Activated CD4-positive, alpha-beta T cell treated with anti-CD3 and anti-CD28 coated beads for 36 hours (primary cell): ENCODE results near the gene EFL1. TPM values are rescaled to one million over a fixed set of nuclear protein-coding genes. Genes with fewer than 3 reads are reported as not detected.
"Not testable (repeated sequence)": the region's sequence is repeated elsewhere in the genome, so short reads cannot be mapped to it uniquely, and the experiment has no call there.

Source experiments
- ATAC-seq: fragments of 200-7000 bp; cut with Tn5 transposase; one replicate; pipeline ENCODE4 v1.10.0; 2021; ENCODE audit warnings: mild to moderate bottlenecking, moderate library complexity
- CTCF ChIA-PET: fragments of 350-600 bp; sonication (Branson Sonifier 250); formaldehyde crosslinking; loops from one replicate; lab custom pipeline; 2021; ENCODE audit warnings: antibody characterized with exemption; lab: Charles Lee
- POLR2A ChIA-PET: fragments of 350-600 bp; sonication (Branson Sonifier 250); formaldehyde crosslinking; loops from one replicate; lab custom pipeline; 2021; ENCODE audit warnings: antibody characterized with exemption, inconsistent platforms; lab: Charles Lee
- DNase-seq: peaks from one replicate; pipeline ENCODE4 v3.0.0-alpha.2; 2020
- H3K27ac Mint-ChIP-seq: one replicate; pipeline ENCODE4 v1.8.0; 2021; ENCODE audit warnings: mixed read lengths
- H3K27me3 Mint-ChIP-seq: one replicate; pipeline ENCODE4 v1.8.0; 2021; ENCODE audit warnings: mixed read lengths
- H3K36me3 Mint-ChIP-seq: one replicate; pipeline ENCODE4 v1.8.0; 2021; ENCODE audit warnings: low read depth, mixed read lengths
- H3K4me1 Mint-ChIP-seq: one replicate; pipeline ENCODE4 v1.8.0; 2021; ENCODE audit warnings: mixed read lengths
- H3K4me3 Mint-ChIP-seq: one replicate; pipeline ENCODE4 v1.8.0; 2021; ENCODE audit warnings: mild to moderate bottlenecking, moderate library complexity, mixed read lengths
- H3K9me3 Mint-ChIP-seq: one replicate; pipeline ENCODE4 v1.8.0; 2021; ENCODE audit warnings: low read depth, mixed read lengths
- intact Hi-C, 2 experiments: fragments of 100-400 bp; cut with DNase I in 1 of 2; cut with micrococcal nuclease in 1 of 2; formaldehyde crosslinking; loops; one replicate each; pipeline versions ENCODE4 v1.14.2 to v1.15.1; 2022 to 2024; cut with DNase I, micrococcal nuclease
- total RNA-seq, 2 experiments: library from RNA; stranded (reverse); gene quantifications; one replicate each; pipeline ENCODE4 v1.2.3, GENCODE V29; 2021

EFL1 gene
- total RNA-seq, 2 experiments from 2014 or later = 25.0 to 30.2 TPM

DNA sequence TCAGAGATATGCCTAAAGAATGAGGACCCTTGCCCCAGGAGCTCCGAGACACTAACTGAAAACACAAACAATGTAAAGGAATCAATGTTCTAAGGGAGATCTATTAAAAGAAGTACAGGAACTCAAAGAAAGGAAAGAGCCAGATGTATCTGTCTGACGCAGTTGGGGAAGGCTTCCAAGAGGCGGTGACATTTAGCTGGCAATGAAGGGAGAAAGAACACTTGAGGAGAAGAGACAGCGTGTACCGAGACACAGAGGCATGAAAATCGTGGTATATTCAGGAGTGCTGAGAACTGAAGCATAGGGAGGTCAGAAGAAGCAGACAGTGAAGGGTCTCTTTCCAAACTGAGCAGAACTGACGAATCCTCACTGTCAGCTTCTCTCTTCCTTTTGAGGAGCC, 66.7 kb downstream of the EFL1 start:
- CTCF ChIA-PET = interaction anchor here (0.8 to 2.6 kb wide), 2 partner anchors 23 to 87 kb away, joined by 3 to 9 read pairs; no protein-coding TSS in a partner anchor
- intact Hi-C loops = loop anchor here in 1 of 2 experiments (5.0 kb wide), 3 partner anchors 89 to 784 kb away; no protein-coding TSS in a partner anchor
- H3K4me3 Mint-ChIP-seq, H3K36me3 Mint-ChIP-seq, H3K9me3 Mint-ChIP-seq, H3K4me1 Mint-ChIP-seq, POLR2A ChIA-PET, DNase-seq, ATAC-seq, H3K27me3 Mint-ChIP-seq, H3K27ac Mint-ChIP-seq: not testable (repeated sequence)

DNA sequence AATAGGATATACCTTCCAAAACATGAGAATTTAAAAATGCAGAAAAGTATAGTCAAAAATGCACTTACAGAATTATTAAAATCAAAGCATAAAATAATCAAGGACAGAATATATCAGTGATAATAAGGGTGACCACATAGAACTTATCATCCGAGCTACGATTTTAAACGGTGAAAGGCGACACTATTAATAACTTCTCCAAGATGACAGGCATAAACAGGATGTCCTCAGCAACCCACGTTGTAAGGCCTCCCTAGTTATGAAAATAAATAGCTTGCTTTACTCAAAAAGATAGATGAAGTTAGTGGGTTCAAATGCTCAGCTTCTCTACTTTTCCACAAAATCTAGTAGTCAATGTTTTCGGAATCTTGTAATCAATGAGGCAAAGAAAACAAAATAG, 68.0 kb downstream of the EFL1 start:
- H3K4me3 Mint-ChIP-seq, H3K27ac Mint-ChIP-seq, intact Hi-C loops, H3K36me3 Mint-ChIP-seq, DNase-seq, H3K9me3 Mint-ChIP-seq, H3K27me3 Mint-ChIP-seq, ATAC-seq, H3K4me1 Mint-ChIP-seq, POLR2A ChIA-PET: not testable (repeated sequence)
- CTCF ChIA-PET = interaction anchor here (2.6 kb wide), 1 partner anchor 86 kb away, joined by 9 read pairs; no protein-coding TSS in a partner anchor

GRCh38 chr15:82193435-82193834, 69.1 kb downstream of the EFL1 start:
- H3K36me3 Mint-ChIP-seq, H3K4me3 Mint-ChIP-seq, CTCF ChIA-PET, H3K9me3 Mint-ChIP-seq, POLR2A ChIA-PET, H3K27me3 Mint-ChIP-seq, intact Hi-C loops, H3K4me1 Mint-ChIP-seq, DNase-seq, ATAC-seq, H3K27ac Mint-ChIP-seq: not testable (repeated sequence)

GRCh38 chr15:82192394-82192793, 70.1 kb downstream of the EFL1 start:
- H3K27me3 Mint-ChIP-seq, H3K4me3 Mint-ChIP-seq, H3K36me3 Mint-ChIP-seq, DNase-seq, ATAC-seq, H3K4me1 Mint-ChIP-seq, POLR2A ChIA-PET, intact Hi-C loops, H3K9me3 Mint-ChIP-seq, H3K27ac Mint-ChIP-seq: not testable (repeated sequence)
- CTCF ChIA-PET = interaction anchor here (0.7 kb wide), 1 partner anchor 36 kb away, joined by 4 read pairs; no protein-coding TSS in a partner anchor

GRCh38 chr15:82186719-82187406, 75.7 kb downstream of the EFL1 start:
- ChIA-PET POLR2A (no interaction called here), CTCF (interaction anchor here (1.1 to 1.2 kb wide), 2 partner anchors 10 to 16 kb away, joined by 3 to 5 read pairs; no protein-coding TSS in a partner anchor)
- Mint-ChIP-seq H3K27me3 (no peaks in the 10 kb centered on the region), H3K9me3 (no peaks in the 10 kb centered on the region), H3K27ac (no peak overlapping the region), H3K4me1 (no peaks in the 10 kb centered on the region), H3K36me3 (peaks cover 4% of the 10 kb centered on the region), H3K4me3 (no peak overlapping the region)
- intact Hi-C loops = no loop called here
- no peak for ATAC-seq
- no peak for DNase-seq

DNA sequence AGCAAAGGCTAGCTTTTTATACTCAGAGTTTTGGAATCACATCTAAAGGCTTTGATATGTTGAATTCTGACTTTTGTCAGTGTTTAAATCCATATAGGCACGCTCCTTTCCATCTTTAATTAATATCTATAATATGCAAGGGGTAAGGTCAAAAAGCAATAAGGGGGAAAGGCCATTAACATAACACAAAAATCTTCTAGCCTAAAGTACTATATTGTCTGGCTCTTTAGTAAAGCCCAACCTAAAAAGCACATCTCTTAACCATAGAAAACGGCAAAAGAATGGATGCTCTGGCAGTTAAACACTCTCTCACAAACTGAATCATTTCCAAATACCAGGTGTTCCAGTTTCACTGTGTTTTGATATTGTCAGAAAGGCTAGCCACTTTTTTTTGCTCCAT, 76.4 kb downstream of the EFL1 start:
- H3K4me3 Mint-ChIP-seq = no peak overlapping the region
- no peaks in the 10 kb centered on the region for H3K27me3 Mint-ChIP-seq
- no peaks in the 10 kb centered on the region for H3K9me3 Mint-ChIP-seq

GRCh38 chr15:82184776-82185175, 77.8 kb downstream of the EFL1 start:
- no peak for DNase-seq
- CTCF ChIA-PET = interaction anchor here (1.2 kb wide), 1 partner anchor 9 kb away, joined by 3 read pairs; no protein-coding TSS in a partner anchor
- no peaks in the 10 kb centered on the region for H3K27me3 Mint-ChIP-seq
- ATAC-seq = no peak
- intact Hi-C loops = no loop called here
- no peaks in the 10 kb centered on the region for H3K4me1 Mint-ChIP-seq
- no peak overlapping the region for H3K27ac Mint-ChIP-seq
- POLR2A ChIA-PET = no interaction called here
- no peak overlapping the region for H3K4me3 Mint-ChIP-seq
- H3K36me3 Mint-ChIP-seq = no peaks in the 10 kb centered on the region
- no peaks in the 10 kb centered on the region for H3K9me3 Mint-ChIP-seq

More for the DNA sequence above, 76.4 kb downstream of the EFL1 start:
- intact Hi-C loops = no loop called here
- ChIA-PET POLR2A (no interaction called here), CTCF (no interaction called here)
- Mint-ChIP-seq H3K27ac (no peak overlapping the region), H3K4me1 (no peaks in the 10 kb centered on the region), H3K36me3 (peaks cover 4% of the 10 kb centered on the region)
- ATAC-seq = no peak
- no peak for DNase-seq

GRCh38 chr15:82184355-82184754, 78.2 kb downstream of the EFL1 start:
- Mint-ChIP-seq H3K27ac (no peak overlapping the region), H3K4me1 (no peaks in the 10 kb centered on the region), H3K4me3 (no peak overlapping the region), H3K27me3 (no peaks in the 10 kb centered on the region), H3K9me3 (no peaks in the 10 kb centered on the region), H3K36me3 (no peaks in the 10 kb centered on the region)
- CTCF ChIA-PET = interaction anchor here (1.2 kb wide), 1 partner anchor 8 kb away, joined by 3 read pairs; no protein-coding TSS in a partner anchor
- POLR2A ChIA-PET = no interaction called here
- DNase-seq (no peak), ATAC-seq (no peak)
- intact Hi-C loops = no loop called here

- DNase-seq = no peak
- Mint-ChIP-seq H3K27me3 (no peaks in the 10 kb centered on the region), H3K36me3 (no peaks in the 10 kb centered on the region), H3K27ac (no peak overlapping the region), H3K4me1 (no peaks in the 10 kb centered on the region), H3K9me3 (no peaks in the 10 kb centered on the region), H3K4me3 (no peak overlapping the region)
- CTCF ChIA-PET = interaction anchor here (0.7 to 1.2 kb wide), 2 partner anchors 7 to 15 kb away, joined by 3 read pairs; no protein-coding TSS in a partner anchor
- no peak for ATAC-seq
- intact Hi-C loops = no loop called here
- POLR2A ChIA-PET = no interaction called here
These were observed 79.2 kb downstream of the EFL1 start for GRCh38 chr15:82183121-82184031.

DNA sequence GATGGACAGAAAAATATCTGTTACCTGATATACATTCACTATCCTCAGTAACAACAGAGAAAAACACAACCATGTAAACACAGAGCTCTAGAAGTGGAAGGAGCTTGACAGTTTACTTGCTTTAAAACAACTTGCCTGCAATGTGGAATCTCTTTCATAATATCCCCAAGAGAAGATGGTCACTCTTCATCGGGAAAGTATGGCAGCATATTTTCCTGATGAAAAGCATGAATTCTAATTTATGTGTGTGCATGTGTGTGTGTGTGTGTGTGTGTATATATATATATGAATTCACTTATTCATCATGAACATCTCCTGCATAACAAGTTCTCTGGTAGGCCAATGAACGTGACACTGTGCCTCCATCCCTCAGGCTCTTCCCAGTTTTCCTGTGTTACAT, 81.2 kb downstream of the EFL1 start:
- no peaks in the 10 kb centered on the region for H3K27me3 Mint-ChIP-seq
- CTCF ChIA-PET = interaction anchor here (0.6 to 1.1 kb wide), 2 partner anchors 17 to 72 kb away, joined by 3 read pairs; no protein-coding TSS in a partner anchor
- intact Hi-C loops = no loop called here

GRCh38 chr15:82178061-82178460, 84.5 kb downstream of the EFL1 start:
- H3K4me1 Mint-ChIP-seq = no peaks in the 10 kb centered on the region
- no peak overlapping the region for H3K4me3 Mint-ChIP-seq
- no peak for ATAC-seq
- POLR2A ChIA-PET = no interaction called here
- CTCF ChIA-PET = interaction anchor here (0.6 kb wide), 1 partner anchor 641 kb away, joined by 3 read pairs; no protein-coding TSS in a partner anchor
- no peak for DNase-seq
- no peak overlapping the region for H3K27ac Mint-ChIP-seq
- H3K27me3 Mint-ChIP-seq = no peaks in the 10 kb centered on the region
- intact Hi-C loops = no loop called here
- no peaks in the 10 kb centered on the region for H3K9me3 Mint-ChIP-seq
- H3K36me3 Mint-ChIP-seq = no peaks in the 10 kb centered on the region

More for the DNA sequence above, 81.2 kb downstream of the EFL1 start:
- DNase-seq (no peak), ATAC-seq (no peak)
- POLR2A ChIA-PET = no interaction called here
- H3K27ac Mint-ChIP-seq = no peak overlapping the region
- H3K9me3 Mint-ChIP-seq = no peaks in the 10 kb centered on the region
- no peaks in the 10 kb centered on the region for H3K36me3 Mint-ChIP-seq
- no peaks in the 10 kb centered on the region for H3K4me1 Mint-ChIP-seq
- no peak overlapping the region for H3K4me3 Mint-ChIP-seq
